Fibroblast of lung (primary cell): ENCODE measurements around the gene CRYGS. TPM values are rescaled to one million over a fixed set of nuclear protein-coding genes. Genes with fewer than 3 reads are reported as not detected.
"Not testable (repeated sequence)": the region's sequence is repeated elsewhere in the genome, so short reads cannot be mapped to it uniquely, and the experiment has no call there.

Experiments used
- DNase-seq, 2 donors: peaks; one replicate each; pipeline versions ENCODE4 v3.0.0 to v3.0.0-alpha.2; 2010; ENCODE audit warnings: low read depth in 2 of 2
- H2AFZ ChIP-seq: 2 replicates; pipeline ENCODE4 v1.5.1; 2012; ENCODE audit warnings: low read length, control low read depth, inconsistent platforms
- H3K27ac ChIP-seq: 2 replicates; pipeline ENCODE4 v1.5.1; 2011; ENCODE audit warnings: low read length, control low read depth; ENCODE audit not compliant: insufficient read depth
- H3K27me3 ChIP-seq: 2 replicates; pipeline ENCODE4 v1.5.1; 2011; ENCODE audit warnings: mild to moderate bottlenecking, low read length; ENCODE audit not compliant: control insufficient read depth, insufficient read depth
- H3K36me3 ChIP-seq: 2 replicates; pipeline ENCODE4 v1.5.1; 2011; ENCODE audit warnings: low read length; ENCODE audit not compliant: control insufficient read depth, insufficient read depth
- H3K4me1 ChIP-seq: 2 replicates; pipeline ENCODE4 v1.5.1; 2011; ENCODE audit warnings: low read length; ENCODE audit not compliant: control insufficient read depth, insufficient read depth; ENCODE audit errors: extremely low read depth
- H3K4me2 ChIP-seq: 2 replicates; pipeline ENCODE4 v1.5.1; 2011; ENCODE audit warnings: low read length, control low read depth; ENCODE audit not compliant: insufficient read depth; ENCODE audit errors: extremely low read depth
- H3K4me3 ChIP-seq, 4 experiments: fragments of 200-600 bp in 1 of 4; sonication (generic) in 1 of 4; replicated peaks in 1 of 4; 2 replicates each; pipeline ENCODE4 v1.5.1; 2011 to 2016; ENCODE audit warnings: low read length in 4 of 4, low read depth in 3 of 4, mild to moderate bottlenecking in 3 of 4, control low read depth in 2 of 4, inconsistent platforms in 1 of 4, mixed read lengths in 1 of 4; ENCODE audit not compliant: insufficient read depth in 1 of 4; ENCODE audit errors: control extremely low read depth in 1 of 4
- H3K79me2 ChIP-seq: 2 replicates; pipeline ENCODE4 v1.5.1; 2012; ENCODE audit warnings: mild to moderate bottlenecking, low read length, inconsistent platforms; ENCODE audit not compliant: control insufficient read depth, insufficient read depth
- H3K9ac ChIP-seq: 2 replicates; pipeline ENCODE4 v1.5.1; 2011; ENCODE audit warnings: mild to moderate bottlenecking, low read length, control low read depth; ENCODE audit not compliant: insufficient read depth
- H3K9me3 ChIP-seq: 2 replicates; pipeline ENCODE4 v1.5.1; 2012; ENCODE audit warnings: low read depth, low read length; ENCODE audit not compliant: control insufficient read depth, insufficient read depth
- H4K20me1 ChIP-seq: 2 replicates; pipeline ENCODE4 v1.5.1; 2011; ENCODE audit warnings: low read length; ENCODE audit not compliant: control insufficient read depth, insufficient read depth; ENCODE audit errors: extremely low read depth
- CTCF ChIP-seq, 2 donors: IDR thresholded peaks in 1 of 2; conservative IDR thresholded peaks in 1 of 2; 1 replicate in 1 of 2; 2 replicates in 1 of 2; pipeline ENCODE4 v1.5.1; 2011 to 2012; ENCODE audit warnings: low read length in 2 of 2, control low read depth in 1 of 2, inconsistent platforms in 1 of 2, low read depth in 1 of 2, mild to moderate bottlenecking in 1 of 2
- EZH2 ChIP-seq: IDR thresholded peaks from 2 replicates; pipeline ENCODE4 v1.5.1; 2012; ENCODE audit warnings: low read length, control low read depth, mild to moderate bottlenecking; ENCODE audit errors: missing control alignments
- polyA plus RNA-seq, 2 donors: library from polyadenylated mRNA; depleted of rRNA in 1 of 2; stranded (reverse) in 1 of 2; unstranded in 1 of 2; fragments of >200 nt; gene quantifications; 2 replicates each; pipeline ENCODE4 v1.2.1, GENCODE V29; 2011 to 2012; ENCODE audit warnings: missing spikeins in 1 of 2
- total RNA-seq: library from RNA; depleted of rRNA; stranded (reverse); fragments of >200 nt; gene quantifications from 2 replicates; pipeline ENCODE4 v1.2.1, GENCODE V29; 2014

The CRYGS gene
- total and polyA plus RNA-seq, 2 donors (not counting 1 experiment from before 2014, with no cell fraction given), result 0.54 to 0.99 TPM

GRCh38 chr3:186506191-186506739 is 37.9 kb downstream of the CRYGS start:
- no peak overlapping the region for H3K4me3 ChIP-seq
- H3K9ac ChIP-seq, result no peak overlapping the region
- H4K20me1 ChIP-seq, result no peaks in the 10 kb centered on the region
- no peaks in the 10 kb centered on the region for H3K27me3 ChIP-seq
- H3K79me2 ChIP-seq, result no peaks in the 10 kb centered on the region
- no peaks in the 10 kb centered on the region for H3K4me1 ChIP-seq
- no peak overlapping the region for H3K27ac ChIP-seq
- DNase-seq, result no peak
- TF ChIP-seq CTCF (conservative IDR thresholded peaks at IDR 0.05 in 1 of 2, IDR thresholded peaks at IDR 0.05 in 1 of 2; ENCODE audit: low read depth in 1 of 2, low read length in 2 of 2) (no peak), EZH2 (no peak)
- H3K9me3 ChIP-seq, result no peaks in the 10 kb centered on the region
- H3K36me3 ChIP-seq, result no peaks in the 10 kb centered on the region
- H2AFZ ChIP-seq, result no peak overlapping the region
- H3K4me2 ChIP-seq, result no peak overlapping the region

GRCh38 chr3:186502966-186503712 is 41.0 kb downstream of the CRYGS start:
- H3K79me2 ChIP-seq, result no peaks in the 10 kb centered on the region
- H2AFZ ChIP-seq, result no peak overlapping the region
- no peak overlapping the region for H3K4me2 ChIP-seq
- no peaks in the 10 kb centered on the region for H3K4me1 ChIP-seq
- no peaks in the 10 kb centered on the region for H3K27me3 ChIP-seq
- no peak overlapping the region for H3K9ac ChIP-seq
- no peak overlapping the region for H3K27ac ChIP-seq
- TF ChIP-seq CTCF (conservative IDR thresholded peaks at IDR 0.05 in 1 of 2, IDR thresholded peaks at IDR 0.05 in 1 of 2; ENCODE audit: low read depth in 1 of 2, low read length in 2 of 2), result no peak
- no peak for TF ChIP-seq EZH2
- no peaks in the 10 kb centered on the region for H3K36me3 ChIP-seq
- no peaks in the 10 kb centered on the region for H4K20me1 ChIP-seq
- no peak for DNase-seq
- H3K9me3 ChIP-seq, result no peaks in the 10 kb centered on the region
- H3K4me3 ChIP-seq, result peak overlapping the region in 1 of 4 experiments; percentile 27

GRCh38 chr3:186502138-186502948 is 41.8 kb downstream of the CRYGS start:
- no peak overlapping the region for H3K4me2 ChIP-seq
- no peak overlapping the region for H3K27ac ChIP-seq
- H4K20me1 ChIP-seq, result no peaks in the 10 kb centered on the region
- H3K79me2 ChIP-seq, result no peaks in the 10 kb centered on the region
- no peaks in the 10 kb centered on the region for H3K27me3 ChIP-seq
- H3K9me3 ChIP-seq, result no peaks in the 10 kb centered on the region
- no peak overlapping the region for H3K9ac ChIP-seq
- no peak for DNase-seq
- H3K4me1 ChIP-seq, result no peaks in the 10 kb centered on the region
- H3K4me3 ChIP-seq, result peak overlapping the region in 1 of 4 experiments; percentile 27
- TF ChIP-seq EZH2, result no peak
- TF ChIP-seq CTCF (conservative IDR thresholded peaks at IDR 0.05 in 1 of 2, IDR thresholded peaks at IDR 0.05 in 1 of 2; ENCODE audit: low read depth in 1 of 2, low read length in 2 of 2), result no peak
- H3K36me3 ChIP-seq, result no peaks in the 10 kb centered on the region
- H2AFZ ChIP-seq, result no peak overlapping the region

GRCh38 chr3:186499949-186500348 is 44.2 kb downstream of the CRYGS start:
- H3K4me1 ChIP-seq, H4K20me1 ChIP-seq, H3K4me2 ChIP-seq, H3K9ac ChIP-seq, H3K36me3 ChIP-seq, H3K79me2 ChIP-seq, H3K27me3 ChIP-seq, H3K9me3 ChIP-seq, DNase-seq, H3K27ac ChIP-seq, H2AFZ ChIP-seq, H3K4me3 ChIP-seq: not testable (repeated sequence)
